Osteoblast (primary cell): Measurements from ENCODE around the gene RASGRF2. TPM values are rescaled to one million over a fixed set of nuclear protein-coding genes. Genes with fewer than 3 reads are reported as not detected.

Source experiments
- DNase-seq: peaks from one replicate; pipeline ENCODE4 v3.0.0; 2011; ENCODE audit warnings: low spot score, mixed read lengths; ENCODE audit not compliant: insufficient read length; ENCODE audit errors: missing footprints
- H2AFZ ChIP-seq: 2 replicates; pipeline ENCODE4 v1.6.0; 2011; ENCODE audit warnings: mild to moderate bottlenecking, low read length
- H3K27ac ChIP-seq: 2 replicates; pipeline ENCODE4 v1.5.1; 2011; ENCODE audit warnings: mild to moderate bottlenecking, low read depth, low read length, moderate library complexity
- H3K27me3 ChIP-seq: 2 replicates; pipeline ENCODE4 v1.6.0; 2012; ENCODE audit warnings: mild to moderate bottlenecking, control low read depth, inconsistent platforms, low read length, moderate library complexity; ENCODE audit not compliant: insufficient read depth
- H3K36me3 ChIP-seq: 2 replicates; pipeline ENCODE4 v1.5.1; 2011; ENCODE audit warnings: mild to moderate bottlenecking, low read length, control low read depth, moderate library complexity; ENCODE audit not compliant: insufficient read depth
- H3K4me1 ChIP-seq: 2 replicates; pipeline ENCODE4 v1.5.1; 2011; ENCODE audit warnings: mild to moderate bottlenecking, low read length, control low read depth, moderate library complexity; ENCODE audit not compliant: insufficient read depth
- H3K4me2 ChIP-seq: 2 replicates; pipeline ENCODE4 v1.6.0; 2011; ENCODE audit warnings: mild to moderate bottlenecking, low read length; ENCODE audit not compliant: insufficient read depth
- H3K4me3 ChIP-seq: fragments of 200-600 bp; sonication (generic); 3 replicates; pipeline ENCODE4 v1.5.1; 2012; ENCODE audit warnings: mild to moderate bottlenecking, low read length, inconsistent platforms; ENCODE audit not compliant: insufficient read depth
- H3K79me2 ChIP-seq: 2 replicates; pipeline ENCODE4 v1.6.0; 2012; ENCODE audit warnings: mild to moderate bottlenecking, low read length, control low read depth, inconsistent platforms; ENCODE audit not compliant: insufficient read depth
- H3K9me3 ChIP-seq: 2 replicates; pipeline ENCODE4 v1.5.1; 2011; ENCODE audit warnings: low read depth, low read length, control low read depth
- H4K20me1 ChIP-seq: 2 replicates; pipeline ENCODE4 v1.6.0; 2012; ENCODE audit warnings: mild to moderate bottlenecking, low read length, control low read depth; ENCODE audit not compliant: insufficient read depth
- CTCF ChIP-seq: IDR thresholded peaks from 2 replicates; pipeline ENCODE4 v1.5.1; 2011; ENCODE audit warnings: mild to moderate bottlenecking, low read depth, low read length, moderate library complexity; ENCODE audit errors: extremely low read depth
- total RNA-seq: library from RNA; depleted of rRNA; stranded (reverse); fragments of >200 nt; gene quantifications from 2 replicates; pipeline ENCODE4 v1.2.3, GENCODE V29; 2012

RASGRF2 gene
- total RNA-seq, 1 donor: under 0.01 TPM

DNA sequence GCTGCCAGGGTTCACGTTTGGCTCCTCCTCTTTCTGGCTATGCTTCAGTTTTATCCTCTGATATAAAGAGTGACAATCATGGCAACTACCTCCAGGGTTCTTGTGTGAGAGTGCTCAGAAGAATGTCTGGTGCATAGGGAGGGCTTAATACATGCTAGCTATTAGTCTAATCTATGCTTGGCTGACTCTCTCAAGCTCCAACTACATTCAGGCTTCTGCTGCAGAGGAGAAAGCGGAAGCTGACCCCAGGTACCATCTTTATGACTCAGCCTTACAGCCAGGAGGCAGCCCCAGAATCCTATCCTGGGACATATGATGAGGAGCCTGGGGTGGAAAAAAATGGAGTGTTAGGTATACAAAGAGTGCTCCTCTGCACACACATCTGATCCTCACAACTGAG, 32.1 kb upstream of the RASGRF2 start:
- DNase-seq: no peak
- TF ChIP-seq CTCF: no peak
- Histone ChIP-seq H2AFZ (no peak overlapping the region), H3K9me3 (no peaks in the 10 kb centered on the region), H4K20me1 (no peaks in the 10 kb centered on the region), H3K27me3 (no peaks in the 10 kb centered on the region), H3K4me1 (no peaks in the 10 kb centered on the region), H3K4me3 (no peak overlapping the region), H3K36me3 (no peaks in the 10 kb centered on the region), H3K4me2 (no peak overlapping the region), H3K79me2 (no peaks in the 10 kb centered on the region), H3K27ac (no peak overlapping the region)

- no peaks in the 10 kb centered on the region for H4K20me1 ChIP-seq
- no peak for TF ChIP-seq CTCF
- no peak overlapping the region for H3K4me2 ChIP-seq
- H3K79me2 ChIP-seq: no peaks in the 10 kb centered on the region
- no peaks in the 10 kb centered on the region for H3K36me3 ChIP-seq
- no peaks in the 10 kb centered on the region for H3K9me3 ChIP-seq
- H3K27me3 ChIP-seq: no peaks in the 10 kb centered on the region
- no peak overlapping the region for H3K4me3 ChIP-seq
- H3K27ac ChIP-seq: no peak overlapping the region
- H2AFZ ChIP-seq: no peak overlapping the region
- no peak for DNase-seq
- no peaks in the 10 kb centered on the region for H3K4me1 ChIP-seq
These were observed 29.2 kb upstream of the RASGRF2 start for GRCh38 chr5:80930940-80931339.

DNA sequence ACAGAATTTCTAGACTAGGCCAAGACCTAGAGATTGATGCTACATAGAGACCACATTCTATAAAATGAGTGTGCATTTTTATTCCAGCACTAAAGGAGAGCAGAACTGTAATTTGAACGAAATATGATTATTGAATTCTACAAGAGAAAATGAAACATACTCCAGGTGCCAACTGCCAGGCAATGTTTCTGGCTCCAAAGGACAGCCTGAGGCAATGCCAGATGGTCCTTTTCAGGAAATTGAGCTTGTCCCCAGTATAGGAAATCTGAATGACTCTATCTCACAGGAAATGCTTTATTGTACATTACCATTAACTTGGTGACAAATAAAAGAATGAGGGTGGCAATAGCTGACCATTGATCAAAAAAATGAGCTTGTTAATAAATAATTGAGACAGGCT, 28.8 kb upstream of the RASGRF2 start:
- H3K27me3 ChIP-seq: no peaks in the 10 kb centered on the region
- no peak overlapping the region for H3K4me3 ChIP-seq
- H3K79me2 ChIP-seq: no peaks in the 10 kb centered on the region
- no peak overlapping the region for H3K27ac ChIP-seq
- no peak for DNase-seq
- H3K4me2 ChIP-seq: no peak overlapping the region
- H3K36me3 ChIP-seq: no peaks in the 10 kb centered on the region
- H3K9me3 ChIP-seq: no peaks in the 10 kb centered on the region
- H3K4me1 ChIP-seq: no peaks in the 10 kb centered on the region
- no peak overlapping the region for H2AFZ ChIP-seq
- no peaks in the 10 kb centered on the region for H4K20me1 ChIP-seq
- no peak for TF ChIP-seq CTCF

- Histone ChIP-seq H3K4me3 (no peak overlapping the region), H3K27ac (no peak overlapping the region), H3K9me3 (no peaks in the 10 kb centered on the region), H3K36me3 (no peaks in the 10 kb centered on the region), H3K4me1 (no peaks in the 10 kb centered on the region), H2AFZ (no peak overlapping the region), H3K79me2 (no peaks in the 10 kb centered on the region), H3K27me3 (no peaks in the 10 kb centered on the region), H4K20me1 (no peaks in the 10 kb centered on the region), H3K4me2 (no peak overlapping the region)
- DNase-seq: no peak
- no peak for TF ChIP-seq CTCF
These were observed 27.1 kb upstream of the RASGRF2 start for GRCh38 chr5:80933036-80933435.
